Stimulated activated CD4-positive, alpha-beta T cell treated with anti-CD3 and anti-CD28 coated beads, Interleukin-4, amount 100 ng/mL, for 1 hour (primary cell): Measurements from ENCODE around the gene CARD11.
"Not testable (repeated sequence)": the region's sequence is repeated elsewhere in the genome, so short reads cannot be mapped to it uniquely, and the experiment has no call there.

Experiments
- DNase-seq: peaks from one replicate; pipeline ENCODE4 v3.0.0-alpha.2; 2020

The CARD11 gene

GRCh38 chr7:2922866-2923265 is 120.8 kb downstream of the CARD11 start:
- no peak for DNase-seq

- no peak for DNase-seq
These were observed 121.3 kb downstream of the CARD11 start for GRCh38 chr7:2922348-2922691.

- no peak for DNase-seq
These were observed 121.9 kb downstream of the CARD11 start for GRCh38 chr7:2921653-2922347.

- DNase-seq = no peak
These were observed 122.6 kb downstream of the CARD11 start for GRCh38 chr7:2920956-2921652.

DNA sequence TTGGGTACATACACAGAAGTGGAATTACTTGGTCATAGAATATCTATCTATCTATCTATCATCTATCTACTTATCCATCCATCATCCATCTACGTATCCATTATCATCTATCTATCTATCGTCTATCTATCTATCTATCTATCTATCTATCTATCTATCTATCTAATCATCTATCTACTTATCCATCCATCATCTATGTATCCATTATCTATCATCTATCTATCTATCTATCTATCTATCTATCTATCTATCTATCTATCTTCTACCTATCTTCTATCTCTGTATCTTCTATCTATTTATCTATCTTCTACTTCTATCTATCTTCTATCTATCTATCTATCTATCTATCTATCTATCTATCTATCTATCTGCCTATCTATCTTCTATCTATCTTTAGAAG is 123.2 kb downstream of the CARD11 start:
- DNase-seq = not testable (repeated sequence)

DNA sequence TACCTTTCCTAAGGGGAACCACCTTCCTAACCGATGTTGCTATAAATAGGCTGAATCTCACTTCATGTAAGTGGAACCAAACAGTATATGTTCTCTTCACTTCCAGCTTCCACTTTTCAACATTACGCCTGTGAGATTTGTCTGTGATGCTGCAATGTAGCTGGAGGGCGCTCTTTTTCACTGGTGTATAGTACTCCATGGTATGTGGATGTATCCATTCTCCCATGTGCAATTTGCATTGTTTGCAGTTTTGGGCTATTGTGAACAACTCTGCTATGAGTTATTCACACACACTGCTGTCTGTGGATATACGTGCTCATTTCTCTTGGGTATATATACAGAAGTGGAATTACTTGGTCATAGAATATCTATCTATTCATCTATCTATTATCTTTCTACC is 123.6 kb downstream of the CARD11 start:
- DNase-seq = no peak

DNA sequence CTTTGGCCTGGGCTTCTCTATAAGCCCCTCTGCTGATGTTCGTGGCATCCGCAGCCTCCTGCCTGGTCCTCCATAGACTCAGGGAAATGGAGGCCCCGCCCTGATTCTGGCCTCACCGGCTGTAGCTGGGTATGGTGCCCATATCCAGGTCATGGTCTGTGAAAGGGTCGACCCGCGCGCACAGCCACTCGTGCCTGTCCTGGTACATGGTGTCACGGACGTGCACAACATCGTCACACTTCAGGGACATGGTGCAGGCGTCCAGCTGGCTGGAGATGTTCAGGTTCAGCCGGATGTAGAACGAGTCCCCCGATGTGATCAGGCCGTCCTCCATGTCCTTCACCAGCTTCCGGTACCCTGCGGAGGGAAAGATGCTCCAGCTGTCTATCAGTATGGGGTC is 124.4 kb downstream of the CARD11 start:
- DNase-seq = no peak

GRCh38 chr7:2918406-2918805 is 125.3 kb downstream of the CARD11 start:
- DNase-seq = no peak

DNA sequence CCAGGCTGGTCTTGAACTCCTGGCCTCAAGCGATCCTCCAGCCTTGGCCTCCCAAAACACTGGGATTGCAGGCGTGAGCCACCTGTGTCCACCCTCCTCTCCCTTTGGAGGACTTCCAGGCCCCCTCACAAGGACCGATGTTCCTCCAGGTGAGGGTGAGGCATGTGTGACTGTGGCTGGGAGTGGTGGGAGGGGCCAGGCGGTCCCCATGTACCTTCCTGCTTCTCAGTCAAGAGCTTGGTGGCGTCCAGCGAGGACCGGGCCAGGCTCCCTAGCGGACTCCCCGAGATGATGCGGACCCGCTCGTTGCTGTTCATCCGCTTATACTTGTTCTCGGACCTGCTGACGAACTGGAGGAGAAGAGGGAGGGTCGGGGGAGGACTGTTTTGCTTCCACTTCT is 128.6 kb downstream of the CARD11 start:
- DNase-seq = no peak

DNA sequence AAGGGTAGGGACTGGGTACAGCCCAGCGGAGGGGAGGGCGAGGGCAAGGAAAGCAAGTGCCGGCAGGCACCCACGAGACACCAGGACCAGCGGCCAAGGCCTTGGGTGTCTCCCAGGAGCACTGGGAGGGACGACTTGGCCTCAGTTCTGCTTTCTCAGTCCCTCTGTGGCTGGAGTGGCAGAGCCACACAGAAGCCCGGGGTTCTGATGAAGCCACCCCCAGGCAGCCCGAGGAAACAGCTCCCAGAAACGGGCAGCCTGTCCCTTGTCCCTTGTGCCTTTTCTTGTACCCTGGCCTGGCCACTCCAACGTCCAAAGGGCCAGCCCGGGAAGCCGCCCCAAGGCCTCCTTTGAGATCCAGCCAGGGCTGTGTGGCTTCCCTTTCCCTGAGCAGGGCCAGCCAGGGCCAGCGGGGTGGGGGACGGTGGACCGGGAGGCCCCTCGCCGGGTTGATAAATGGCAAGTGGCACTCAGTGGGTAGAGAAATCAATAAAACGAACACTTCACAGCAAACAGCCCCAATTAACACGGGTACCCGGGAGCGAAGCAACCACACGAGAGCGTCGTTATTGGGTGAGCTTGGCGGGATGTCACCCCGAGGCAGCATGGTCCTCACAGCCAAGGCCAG is 129.8 kb downstream of the CARD11 start:
- no peak for DNase-seq

- no peak for DNase-seq
These were observed 130.8 kb downstream of the CARD11 start for GRCh38 chr7:2912684-2913439.

GRCh38 chr7:2911466-2911865 is 132.2 kb downstream of the CARD11 start:
- no peak for DNase-seq

- no peak for DNase-seq
These were observed 134.1 kb downstream of the CARD11 start for GRCh38 chr7:2909471-2910039.

- no peak for DNase-seq
These were observed 134.6 kb downstream of the CARD11 start for GRCh38 chr7:2909043-2909442.

DNA sequence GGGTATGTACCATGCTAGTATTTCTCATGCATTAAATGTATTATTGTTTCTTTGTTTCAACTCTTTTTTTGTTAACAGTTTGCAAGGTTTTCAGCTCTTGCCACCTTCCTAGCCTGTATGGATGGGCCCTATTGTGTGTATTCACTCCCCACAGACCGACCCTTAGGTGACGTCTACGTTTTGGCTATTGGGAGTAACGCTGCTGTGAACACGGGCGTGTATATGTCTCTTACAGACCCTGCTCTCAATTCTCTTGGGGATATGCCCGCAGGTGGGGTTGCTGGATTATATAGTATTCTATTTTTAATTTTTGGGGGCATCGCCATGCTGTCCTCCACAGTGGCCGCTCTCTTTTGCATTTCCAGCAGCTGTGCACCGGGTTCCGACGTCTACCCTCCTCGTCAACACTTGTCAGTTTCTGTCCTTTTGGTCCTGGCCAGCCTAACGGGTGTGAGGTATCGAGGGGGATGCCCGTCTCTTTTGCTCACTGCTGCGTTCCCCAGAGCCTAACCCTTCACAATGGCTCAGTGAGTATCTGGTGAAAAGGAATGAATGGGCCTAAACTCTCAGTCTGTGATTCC is 135.5 kb downstream of the CARD11 start:
- no peak for DNase-seq

- DNase-seq = no peak
These were observed 137.3 kb downstream of the CARD11 start for GRCh38 chr7:2906197-2906931.

DNA sequence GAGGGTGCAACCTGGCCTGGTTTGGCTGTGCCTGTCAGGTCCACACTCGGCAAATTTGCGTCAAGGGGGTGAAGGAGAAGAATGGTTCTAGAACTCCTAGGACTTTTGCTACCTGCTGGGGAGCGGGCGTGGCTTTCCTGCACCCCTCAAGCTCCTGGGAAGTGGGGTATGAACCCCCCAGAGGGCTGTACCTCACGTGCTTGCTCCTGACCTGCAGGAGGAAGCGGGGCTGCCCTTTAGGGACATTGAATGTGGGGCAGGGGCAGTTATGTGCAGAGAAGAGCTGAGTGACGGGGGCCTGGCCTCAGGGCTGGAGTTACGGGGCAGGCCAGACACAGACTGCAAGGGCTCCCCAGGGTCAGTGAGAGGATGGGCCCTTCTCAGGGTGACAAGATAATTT is 138.2 kb downstream of the CARD11 start:
- no peak for DNase-seq

GRCh38 chr7:2905027-2905426 is 138.6 kb downstream of the CARD11 start:
- DNase-seq = no peak

GRCh38 chr7:2904202-2904601 is 139.5 kb downstream of the CARD11 start:
- no peak for DNase-seq

GRCh38 chr7:2903682-2904162 is 139.9 kb downstream of the CARD11 start:
- no peak for DNase-seq

GRCh38 chr7:2897023-2897422 is 146.6 kb downstream of the CARD11 start:
- no peak for DNase-seq

DNA sequence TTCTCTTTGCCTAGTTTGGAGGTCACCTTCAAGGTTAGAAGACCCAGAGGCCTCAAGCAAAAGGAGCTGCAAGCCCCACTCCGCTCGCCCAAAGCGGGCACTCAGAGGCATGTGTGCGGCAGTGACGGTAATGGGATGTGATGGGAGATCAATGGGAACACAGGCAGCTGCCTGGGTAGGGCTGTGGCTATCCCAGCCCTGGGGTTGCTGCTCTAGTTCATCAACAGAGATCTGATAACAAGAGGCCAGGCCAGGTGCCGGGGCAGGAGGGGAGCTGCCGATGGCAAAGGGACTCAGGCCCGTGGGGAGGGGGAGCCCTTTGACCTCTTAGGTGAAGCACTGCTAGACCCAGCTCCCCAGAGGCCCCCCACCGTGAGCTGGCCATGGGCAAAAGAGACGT is 147.5 kb downstream of the CARD11 start:
- DNase-seq = no peak
